Keratinocyte (primary cell): ENCODE measurements around the gene CFAP43. TPM values are rescaled to one million over a fixed set of nuclear protein-coding genes. Genes with fewer than 3 reads are reported as not detected.

ENCODE experiments used
- DNase-seq: peaks from one replicate; pipeline ENCODE4 v3.0.0-alpha.2; 2011; ENCODE audit warnings: low read depth, missing footprints, low spot score
- FAIRE-seq: peaks from 2 replicates; lab custom pipeline; 2011; peaks lifted over from hg19 to GRCh38; lab: Jason Lieb, UNC
- H2AFZ ChIP-seq: 2 replicates; pipeline ENCODE4 v1.6.0; 2012; ENCODE audit warnings: low read length, control low read depth, inconsistent platforms; ENCODE audit not compliant: control insufficient read depth
- H3K27ac ChIP-seq: 2 replicates; pipeline ENCODE4 v1.5.1; 2011; ENCODE audit warnings: low read length; ENCODE audit not compliant: control insufficient read depth, insufficient read depth
- H3K27me3 ChIP-seq: 3 replicates; pipeline ENCODE4 v1.6.0; 2011; ENCODE audit warnings: low read length; ENCODE audit not compliant: control insufficient read depth, insufficient read depth; ENCODE audit errors: extremely low read depth
- H3K36me3 ChIP-seq, 2 experiments: 2 replicates in 1 of 2; 3 replicates in 1 of 2; pipeline ENCODE4 v1.5.1; 2011; ENCODE audit warnings: low read length in 2 of 2, mild to moderate bottlenecking in 1 of 2; ENCODE audit not compliant: control insufficient read depth in 2 of 2, insufficient read depth in 2 of 2; ENCODE audit errors: extremely low read depth in 1 of 2
- H3K4me1 ChIP-seq: 3 replicates; pipeline ENCODE4 v1.5.1; 2011; ENCODE audit warnings: low read length; ENCODE audit not compliant: control insufficient read depth, insufficient read depth; ENCODE audit errors: extremely low read depth
- H3K4me2 ChIP-seq: 3 replicates; pipeline ENCODE4 v1.6.0; 2011; ENCODE audit warnings: low read depth, low read length; ENCODE audit not compliant: control insufficient read depth, insufficient read depth; ENCODE audit errors: extremely low read depth
- H3K4me3 ChIP-seq, 3 experiments: fragments of 200-600 bp in 1 of 3; sonication (generic) in 1 of 3; 2 replicates in 2 of 3; 3 replicates in 1 of 3; pipeline ENCODE4 v1.5.1; 2011 to 2016; ENCODE audit warnings: low read length in 3 of 3, mild to moderate bottlenecking in 3 of 3, control low read depth in 2 of 3, inconsistent platforms in 1 of 3, low read depth in 1 of 3, mixed read lengths in 1 of 3, mixed run types in 1 of 3, moderate library complexity in 1 of 3; ENCODE audit not compliant: control insufficient read depth in 2 of 3, insufficient read depth in 2 of 3; ENCODE audit errors: extremely low read depth in 1 of 3
- H3K79me2 ChIP-seq: 2 replicates; pipeline ENCODE4 v1.6.0; 2012; ENCODE audit warnings: low read length; ENCODE audit not compliant: control insufficient read depth, insufficient read depth
- H3K9ac ChIP-seq: 3 replicates; pipeline ENCODE4 v1.6.0; 2011; ENCODE audit warnings: low read length; ENCODE audit not compliant: control insufficient read depth, insufficient read depth; ENCODE audit errors: extremely low read depth
- H3K9me1 ChIP-seq: 3 replicates; pipeline ENCODE4 v1.6.0; 2011; ENCODE audit warnings: low read length; ENCODE audit not compliant: control insufficient read depth, insufficient read depth; ENCODE audit errors: extremely low read depth
- H3K9me3 ChIP-seq: 2 replicates; pipeline ENCODE4 v1.5.1; 2012; ENCODE audit warnings: low read depth, low read length; ENCODE audit not compliant: control insufficient read depth
- H4K20me1 ChIP-seq: 3 replicates; pipeline ENCODE4 v1.6.0; 2011; ENCODE audit warnings: low read length; ENCODE audit not compliant: control insufficient read depth, insufficient read depth; ENCODE audit errors: extremely low read depth
- CTCF ChIP-seq, 3 experiments: IDR thresholded peaks in 1 of 3; conservative IDR thresholded peaks in 1 of 3; optimal IDR thresholded peaks in 1 of 3; 2 replicates in 2 of 3; 3 replicates in 1 of 3; pipeline versions ENCODE3 to v1.5.1; 2011; ENCODE audit warnings: low read length in 3 of 3, mild to moderate bottlenecking in 3 of 3, moderate library complexity in 2 of 3, control low read depth in 1 of 3, inconsistent platforms in 1 of 3; ENCODE audit not compliant: insufficient read depth in 2 of 3; ENCODE audit errors: extremely low read depth in 1 of 3
- EZH2 ChIP-seq: IDR thresholded peaks from one replicate; pipeline ENCODE4 v1.6.1; 2012; ENCODE audit warnings: inconsistent platforms, mild to moderate bottlenecking, low read length, moderate library complexity
- dilution Hi-C: fragments of 300-500 bp; cut with MboI; formaldehyde crosslinking; loops from one replicate; pipeline ENCODE4 v1.7.0; 2020; ENCODE audit warnings: low sequenced_read_pairs; ENCODE audit not compliant: extremely low pct_ligation_motif_present
- polyA plus RNA-seq, 5 experiments: library from polyadenylated mRNA; depleted of rRNA in 3 of 5; stranded (reverse) in 3 of 5; stranded (forward) in 1 of 5; unstranded in 1 of 5; fragments of >200 nt; gene quantifications; 1 replicate in 1 of 5; 2 replicates in 3 of 5; 3 replicates in 1 of 5; pipeline versions ENCODE4 v1.2.1 to v1.2.3, GENCODE V29; 2011 to 2012; ENCODE audit warnings: missing spikeins in 2 of 5, low read depth in 1 of 5, low replicate concordance in 1 of 5

The CFAP43 gene
- polyA plus RNA-seq, 1 donor (not counting 4 experiments of a cell fraction or from before 2014, with no cell fraction given): 0.25 TPM

DNA sequence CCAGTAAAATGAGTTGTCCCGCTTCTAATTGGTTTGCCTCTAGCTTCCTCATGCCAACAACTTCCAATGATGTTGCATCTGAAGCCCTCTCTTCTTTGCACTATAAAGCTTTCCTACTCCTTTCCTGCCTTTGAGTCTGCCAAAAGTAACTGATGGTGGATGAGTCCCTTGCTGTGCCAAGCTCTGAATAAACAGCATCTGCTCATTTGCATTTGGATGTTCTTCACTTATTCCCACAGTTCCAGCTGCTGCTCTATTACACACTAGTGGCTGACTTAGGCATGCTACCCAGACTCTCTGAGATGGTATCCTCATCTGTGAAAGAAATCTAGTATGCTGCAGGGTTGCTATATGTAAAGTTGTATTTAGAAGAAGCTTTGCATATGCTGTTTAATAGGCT is 85.3 kb downstream of the CFAP43 start:
- dilution Hi-C loops: no loop called here

GRCh38 chr10:104144931-104145330 is 87.2 kb downstream of the CFAP43 start:
- Histone ChIP-seq H2AFZ (no peak overlapping the region), H3K79me2 (no peaks in the 10 kb centered on the region), H3K36me3 (no peaks in the 10 kb centered on the region), H3K27me3 (no peaks in the 10 kb centered on the region), H3K4me1 (no peaks in the 10 kb centered on the region), H3K27ac (no peak overlapping the region), H3K4me2 (no peak overlapping the region), H3K9ac (no peak overlapping the region), H4K20me1 (no peaks in the 10 kb centered on the region), H3K9me1 (no peaks in the 10 kb centered on the region), H3K9me3 (no peaks in the 10 kb centered on the region), H3K4me3 (no peak overlapping the region)
- no peak for TF ChIP-seq EZH2
- no peak for TF ChIP-seq CTCF (optimal IDR thresholded peaks at IDR 0.05 in 1 of 3, IDR thresholded peaks at IDR 0.05 in 1 of 3, conservative IDR thresholded peaks at IDR 0.05 in 1 of 3; ENCODE audit: extremely low read depth in 1 of 3, insufficient read depth in 2 of 3, low read length in 3 of 3)
- dilution Hi-C loops: no loop called here
- DNase-seq: no peak
- FAIRE-seq: no peak

More for the DNA sequence above, 85.3 kb downstream of the CFAP43 start:
- Histone ChIP-seq H3K9me1 (no peaks in the 10 kb centered on the region), H3K4me1 (no peaks in the 10 kb centered on the region), H3K27ac (no peak overlapping the region), H3K27me3 (no peaks in the 10 kb centered on the region), H3K4me3 (no peak overlapping the region), H4K20me1 (no peaks in the 10 kb centered on the region), H3K79me2 (no peaks in the 10 kb centered on the region), H2AFZ (no peak overlapping the region), H3K9ac (no peak overlapping the region), H3K4me2 (no peak overlapping the region), H3K9me3 (no peaks in the 10 kb centered on the region), H3K36me3 (no peaks in the 10 kb centered on the region)
- TF ChIP-seq EZH2 (no peak), CTCF (optimal IDR thresholded peaks at IDR 0.05 in 1 of 3, IDR thresholded peaks at IDR 0.05 in 1 of 3, conservative IDR thresholded peaks at IDR 0.05 in 1 of 3; ENCODE audit: extremely low read depth in 1 of 3, insufficient read depth in 2 of 3, low read length in 3 of 3) (no peak)
- FAIRE-seq: no peak
- no peak for DNase-seq
